Activated CD4-positive, CD25-positive, alpha-beta regulatory T cell treated with anti-CD3 and anti-CD28 coated beads, Interleukin-2, amount 50 U/mL, for 72 hours (primary cell): Measurements from ENCODE around the gene NTNG2.

Experiments
- DNase-seq: peaks from one replicate; pipeline ENCODE4 v3.0.0; 2021

The NTNG2 gene

DNA sequence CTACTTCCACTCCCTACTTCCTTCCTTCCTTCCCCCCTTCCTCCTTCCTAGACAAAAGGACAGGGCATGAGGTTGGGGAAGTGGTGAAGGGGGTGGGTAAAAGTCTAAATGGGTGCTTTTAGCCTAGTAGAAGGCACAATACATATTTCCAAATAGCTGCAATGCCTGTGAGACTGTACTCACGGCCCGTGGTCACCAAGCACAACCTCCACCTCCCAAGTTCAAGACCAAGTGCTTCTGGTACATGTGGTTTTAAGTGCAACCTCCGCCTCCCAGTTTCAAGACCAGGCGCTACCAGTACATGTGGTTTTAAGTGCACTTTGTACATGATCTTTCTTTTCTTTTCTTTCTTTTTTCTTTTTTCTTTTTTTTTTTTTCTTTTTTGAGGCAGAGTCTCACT, 14.5 kb upstream of the NTNG2 start:
- no peak for DNase-seq

- DNase-seq = no peak
These were observed 14.0 kb upstream of the NTNG2 start for GRCh38 chr9:132147839-132148238.

- DNase-seq = no peak
These were observed 11.6 kb upstream of the NTNG2 start for GRCh38 chr9:132150256-132150655.

- DNase-seq = no peak
These were observed 10.7 kb upstream of the NTNG2 start for GRCh38 chr9:132151118-132151517.

- DNase-seq = no peak
These were observed 9.6 kb upstream of the NTNG2 start for GRCh38 chr9:132152231-132152630.

DNA sequence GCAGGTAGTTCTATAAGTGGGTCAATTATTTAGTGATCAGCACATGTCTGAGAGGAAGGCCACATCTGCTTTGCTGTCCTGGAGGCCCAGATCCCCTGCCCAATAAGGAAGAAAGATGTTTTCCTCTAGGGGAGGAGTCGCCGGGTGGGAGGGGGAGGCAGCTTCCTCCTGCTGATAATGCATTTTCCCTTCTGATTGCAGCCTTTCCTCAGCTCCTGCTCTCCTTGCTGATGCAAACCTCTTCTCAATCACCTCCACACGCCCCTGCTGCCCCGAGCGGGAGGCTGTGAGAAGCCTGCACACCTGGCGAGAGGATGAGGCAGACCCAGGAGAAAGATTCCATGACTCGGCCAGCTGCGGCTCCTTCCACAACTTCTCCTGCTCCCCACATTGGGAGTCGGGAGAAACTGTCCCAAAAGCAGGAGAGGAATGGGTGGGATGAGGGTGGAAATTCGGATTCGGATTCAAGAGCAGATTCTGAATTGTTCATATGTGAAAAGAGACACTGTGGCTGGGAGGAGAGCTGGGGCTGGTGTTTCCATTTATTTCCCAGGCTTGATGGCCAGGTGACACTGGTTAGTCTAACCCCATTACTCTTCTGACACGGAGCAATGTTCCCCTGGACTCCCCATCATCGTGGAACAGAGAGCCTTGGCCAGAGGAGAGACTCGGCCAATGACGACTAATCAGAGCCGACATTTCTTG, 6.8 kb upstream of the NTNG2 start:
- no peak for DNase-seq

DNA sequence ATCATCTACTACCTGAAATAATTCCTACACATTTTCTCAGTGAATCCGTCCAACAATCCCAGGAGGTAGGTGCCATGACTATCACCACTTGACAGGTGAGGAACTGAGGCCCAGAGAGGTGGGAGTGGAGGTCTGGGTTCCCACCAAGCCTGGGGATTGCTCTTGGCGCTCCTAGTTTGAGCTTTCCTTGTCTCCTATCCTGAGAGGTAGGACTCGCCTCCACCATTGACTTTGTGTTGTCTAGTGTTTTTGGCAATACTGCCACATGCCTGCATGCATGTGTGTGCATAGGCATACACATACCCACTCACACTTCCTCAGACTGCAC, 6.3 kb upstream of the NTNG2 start:
- no peak for DNase-seq

DNA sequence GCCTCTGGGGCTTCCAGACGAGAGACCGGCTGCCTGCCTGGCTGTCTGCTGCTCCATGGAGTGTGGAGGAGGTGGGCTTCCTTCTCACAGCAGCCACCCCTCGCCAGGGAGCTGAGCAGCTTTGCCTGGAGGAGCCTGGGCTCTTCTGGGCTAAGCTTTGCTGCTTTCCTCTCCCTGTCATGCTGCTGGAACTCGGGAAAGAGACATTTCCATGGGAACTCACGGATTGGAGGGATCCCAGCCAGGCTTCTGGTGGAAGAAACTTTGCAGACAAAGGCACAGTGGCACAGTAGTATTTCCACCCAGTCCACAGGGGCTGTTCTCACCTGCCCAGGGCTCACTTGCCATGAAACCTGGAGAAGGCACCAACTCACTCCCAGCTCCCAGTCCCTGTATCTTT, 5.6 kb upstream of the NTNG2 start:
- no peak for DNase-seq

- DNase-seq = no peak
These were observed 4.3 kb upstream of the NTNG2 start for GRCh38 chr9:132157347-132158116.

DNA sequence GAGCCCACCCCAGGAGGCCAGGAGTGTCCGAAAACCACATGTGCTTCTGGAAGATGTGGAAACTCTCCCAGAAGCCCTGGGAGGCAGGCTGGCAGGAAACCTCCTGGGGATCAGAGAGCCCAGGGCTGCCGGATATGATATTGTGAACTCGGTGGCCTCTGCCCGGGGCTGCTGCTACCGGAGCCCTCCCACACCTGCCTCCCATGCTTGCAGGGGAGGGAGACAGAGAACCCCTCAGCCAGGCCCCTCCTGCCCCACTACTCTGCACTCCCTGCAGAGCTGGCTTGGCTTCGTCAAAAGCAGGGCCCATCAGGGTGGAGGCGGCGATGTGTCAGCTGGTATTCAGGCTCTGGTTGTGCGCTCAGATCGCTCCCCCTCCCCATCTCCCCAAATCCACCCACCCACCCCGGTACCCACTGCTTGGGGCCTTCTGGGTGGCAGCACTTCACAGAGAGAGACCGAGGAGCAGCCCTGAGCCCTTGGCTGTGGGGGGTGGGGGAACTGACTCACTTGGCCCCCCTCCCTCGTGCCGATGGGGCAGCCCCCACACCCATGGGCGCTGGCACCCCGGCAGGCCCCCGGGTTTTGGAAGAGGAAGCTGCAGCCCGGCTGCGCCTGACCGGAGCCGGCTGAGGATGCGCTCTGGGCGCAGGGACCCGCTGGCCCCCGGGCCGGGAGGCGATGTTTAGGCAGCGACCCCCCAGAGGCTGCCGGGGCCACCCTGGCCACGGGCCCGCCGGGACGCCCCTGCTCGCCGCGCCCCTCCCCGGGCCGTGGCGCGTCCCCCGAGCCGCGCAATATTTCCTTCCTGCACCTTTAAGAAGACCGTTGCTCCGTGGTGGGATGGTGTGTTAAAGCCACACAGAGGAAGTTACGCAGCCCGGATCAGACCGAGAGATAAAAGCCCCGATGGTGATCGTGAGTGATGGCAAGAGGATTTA, 786 bp upstream of the NTNG2 start:
- DNase-seq = peak; percentile 48

- no peak for DNase-seq
These were observed 1.1 kb downstream of the NTNG2 start for GRCh38 chr9:132162764-132163456.

DNA sequence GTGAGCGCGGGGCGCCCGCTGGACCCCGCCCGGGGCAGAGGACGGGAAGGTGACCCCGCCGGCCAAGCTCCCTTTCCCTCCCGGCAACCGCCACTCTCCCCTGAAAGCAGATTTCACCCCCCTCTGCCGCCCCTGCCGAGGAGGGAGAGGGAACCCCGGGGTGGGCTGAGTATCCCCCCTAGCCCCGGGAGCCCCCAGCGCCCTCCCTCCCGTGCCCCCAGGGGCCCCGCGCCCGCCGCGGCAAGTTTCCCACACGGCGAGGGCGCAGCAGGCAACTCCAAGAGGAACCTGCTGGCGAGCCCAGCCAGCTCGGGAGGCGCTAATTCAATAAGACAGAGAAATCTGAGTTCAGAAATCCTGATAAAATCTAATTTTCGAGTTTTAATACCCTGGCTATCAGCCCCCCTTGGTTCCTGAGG, 1.6 kb downstream of the NTNG2 start:
- DNase-seq = no peak

GRCh38 chr9:132163876-132164603, 2.2 kb downstream of the NTNG2 start:
- DNase-seq = no peak

GRCh38 chr9:132164604-132165362, 2.9 kb downstream of the NTNG2 start:
- no peak for DNase-seq

DNA sequence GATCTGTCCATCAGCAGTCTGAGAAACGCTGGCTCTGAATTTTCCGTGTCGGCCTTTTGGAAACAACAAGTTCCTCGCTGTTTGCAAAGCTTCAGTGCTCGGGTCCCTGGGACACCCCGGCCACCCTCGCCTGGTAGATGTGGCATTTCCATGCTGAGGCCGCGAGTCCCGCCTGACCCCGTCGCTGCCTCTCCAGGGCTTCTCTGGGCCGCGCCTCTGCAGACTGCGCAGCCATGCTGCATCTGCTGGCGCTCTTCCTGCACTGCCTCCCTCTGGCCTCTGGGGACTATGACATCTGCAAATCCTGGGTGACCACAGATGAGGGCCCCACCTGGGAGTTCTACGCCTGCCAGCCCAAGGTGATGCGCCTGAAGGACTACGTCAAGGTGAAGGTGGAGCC, 4.7 kb downstream of the NTNG2 start:
- DNase-seq = no peak

DNA sequence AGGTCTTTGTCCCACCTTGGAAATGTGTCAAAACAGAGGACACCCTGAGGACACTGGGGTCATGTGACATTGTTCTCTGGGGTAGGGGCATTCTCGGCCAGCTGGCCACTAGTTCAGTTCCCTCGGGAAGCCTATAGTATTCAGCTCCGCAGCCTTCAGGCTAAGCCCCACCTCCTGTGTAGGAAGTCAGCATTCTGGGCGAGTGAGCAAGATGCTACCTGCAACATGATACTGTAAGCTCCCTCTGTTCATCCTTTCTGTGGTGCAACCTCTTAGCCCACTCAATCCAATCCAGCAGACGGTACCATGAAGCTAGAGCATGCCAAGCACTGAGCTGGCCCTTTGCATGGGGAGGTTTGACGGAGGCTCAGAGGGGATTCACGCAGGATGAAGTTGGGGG, 5.3 kb downstream of the NTNG2 start:
- DNase-seq = no peak

DNA sequence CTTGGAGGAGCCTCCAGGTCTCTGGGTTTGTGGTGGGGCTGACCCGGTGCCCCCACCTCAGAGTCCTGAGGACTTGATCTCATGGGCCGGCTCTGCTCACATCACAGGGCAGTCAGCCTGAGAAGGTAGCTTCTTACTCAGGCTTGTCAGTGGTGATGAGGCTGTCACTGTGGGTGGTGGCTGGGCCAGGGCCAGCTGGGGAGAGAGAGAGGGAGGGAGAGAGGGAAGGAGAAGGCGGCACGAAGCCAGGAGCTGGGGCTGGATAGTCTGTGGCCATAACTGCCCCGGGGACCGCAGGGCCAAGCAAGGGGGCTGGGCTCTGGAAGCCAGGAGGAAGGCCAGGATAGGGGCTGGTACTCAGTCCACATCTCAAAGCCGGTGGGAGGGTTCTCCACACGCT, 6.5 kb downstream of the NTNG2 start:
- no peak for DNase-seq

DNA sequence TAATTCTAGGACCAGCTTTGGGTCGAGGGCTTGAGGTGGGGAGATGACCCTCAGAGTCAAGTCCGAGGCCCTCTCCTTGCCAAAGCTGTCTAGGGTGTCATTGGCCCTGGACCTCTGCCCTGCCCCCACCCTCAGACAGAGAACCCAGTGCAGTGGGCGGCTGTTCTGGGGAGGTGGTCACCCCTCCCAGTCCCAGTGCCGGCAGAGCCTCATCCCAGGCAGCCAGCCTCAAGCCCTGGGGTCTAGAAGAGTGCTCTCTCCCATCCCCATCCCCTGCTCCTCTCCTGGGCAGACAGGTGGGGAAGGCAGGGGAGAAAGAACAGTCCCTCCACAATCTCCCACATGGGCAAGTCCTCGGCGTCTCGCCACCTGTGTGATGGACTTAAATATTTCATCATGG, 7.0 kb downstream of the NTNG2 start:
- DNase-seq = no peak

GRCh38 chr9:132169672-132170392, 8.0 kb downstream of the NTNG2 start:
- DNase-seq = peak; percentile 70

GRCh38 chr9:132171702-132172101, 9.8 kb downstream of the NTNG2 start:
- DNase-seq = no peak

GRCh38 chr9:132172185-132172584, 10.3 kb downstream of the NTNG2 start:
- DNase-seq = no peak
